Right atrium auricular region (tissue), 2 donors: ENCODE measurements around the gene DPP6. TPM values are rescaled to one million over a fixed set of nuclear protein-coding genes. Genes with fewer than 3 reads are reported as not detected.

Experiments used
- DNase-seq: peaks from one replicate; pipeline ENCODE4 v3.0.0-alpha.2; 2019; ENCODE audit warnings: low spot score
- H3K27ac ChIP-seq, 2 donors: fragments of 200-600 bp; sonication (generic); 1 replicate in 1 of 2; 2 replicates in 1 of 2; pipeline ENCODE4 v1.5.1; 2016 to 2019
- H3K27me3 ChIP-seq, 2 donors: fragments of 200-600 bp; sonication (generic); one replicate each; pipeline versions ENCODE4 v1.5.1 to v1.6.0; 2017 to 2019
- H3K36me3 ChIP-seq: fragments of 200-600 bp; sonication (generic); one replicate; pipeline ENCODE4 v1.5.1; 2016
- H3K4me1 ChIP-seq, 2 donors: fragments of 200-600 bp; sonication (generic); one replicate each; pipeline versions ENCODE4 v1.5.1 to v1.6.0; 2017 to 2019
- H3K4me3 ChIP-seq, 2 donors: fragments of 200-600 bp; sonication (generic); 1 replicate in 1 of 2; 2 replicates in 1 of 2; pipeline ENCODE4 v1.5.1; 2017 to 2019; ENCODE audit warnings: mild to moderate bottlenecking in 1 of 2, moderate library complexity in 1 of 2
- H3K9me3 ChIP-seq, 2 donors: fragments of 200-600 bp; sonication (generic); one replicate each; pipeline ENCODE4 v1.5.1; 2019
- CTCF ChIP-seq, 2 donors: fragments of 200-600 bp; sonication (generic); IDR thresholded peaks; one replicate each; pipeline ENCODE4 v1.5.1; 2019; ENCODE audit warnings: antibody characterized with exemption in 2 of 2
- total RNA-seq, 2 donors: library from RNA; depleted of rRNA; stranded (reverse); fragments of >200 nt; gene quantifications; one replicate each; pipeline ENCODE4 v1.1.0, GENCODE V29; 2016

The DPP6 gene
- total RNA-seq, 2 donors from 2014 or later, result 0.35 to 0.85 TPM

GRCh38 chr7:154343778-154344412 is 291.7 kb downstream of the DPP6 start:
- Histone ChIP-seq H3K27me3 (no peaks in the 10 kb centered on the region), H3K4me3 (no peak overlapping the region), H3K4me1 (no peaks in the 10 kb centered on the region), H3K9me3 (no peaks in the 10 kb centered on the region), H3K27ac (no peak overlapping the region), H3K36me3 (no peaks in the 10 kb centered on the region)
- TF ChIP-seq CTCF (IDR thresholded peaks at IDR 0.05), result no peak
- no peak for DNase-seq

- TF ChIP-seq CTCF (IDR thresholded peaks at IDR 0.05), result no peak
- no peak for DNase-seq
These were observed 292.9 kb downstream of the DPP6 start for GRCh38 chr7:154345093-154345492.

GRCh38 chr7:154347700-154348266 is 295.6 kb downstream of the DPP6 start:
- DNase-seq, result no peak
- no peak overlapping the region for H3K27ac ChIP-seq
- H3K27me3 ChIP-seq, result no peaks in the 10 kb centered on the region
- no peaks in the 10 kb centered on the region for H3K36me3 ChIP-seq
- TF ChIP-seq CTCF (IDR thresholded peaks at IDR 0.05), result no peak
- H3K4me1 ChIP-seq, result no peaks in the 10 kb centered on the region
- H3K9me3 ChIP-seq, result no peaks in the 10 kb centered on the region
- H3K4me3 ChIP-seq, result no peak overlapping the region

More at GRCh38 chr7:154345093-154345492, 292.9 kb downstream of the DPP6 start:
- H3K36me3 ChIP-seq, result no peaks in the 10 kb centered on the region
- H3K27me3 ChIP-seq, result no peaks in the 10 kb centered on the region
- no peaks in the 10 kb centered on the region for H3K4me1 ChIP-seq
- no peaks in the 10 kb centered on the region for H3K9me3 ChIP-seq
- H3K27ac ChIP-seq, result no peak overlapping the region
- no peak overlapping the region for H3K4me3 ChIP-seq

GRCh38 chr7:154350892-154351291 is 298.7 kb downstream of the DPP6 start:
- no peak for TF ChIP-seq CTCF (IDR thresholded peaks at IDR 0.05)
- H3K4me1 ChIP-seq, result no peaks in the 10 kb centered on the region
- H3K27ac ChIP-seq, result no peak overlapping the region
- peaks cover 0 to 9% of the 10 kb centered on the region in 2 donors for H3K9me3 ChIP-seq
- no peak overlapping the region for H3K4me3 ChIP-seq
- H3K36me3 ChIP-seq, result no peaks in the 10 kb centered on the region
- no peaks in the 10 kb centered on the region for H3K27me3 ChIP-seq
- DNase-seq, result no peak

- Histone ChIP-seq H3K9me3 (peaks cover 0 to 9% of the 10 kb centered on the region in 2 donors), H3K27me3 (no peaks in the 10 kb centered on the region), H3K4me1 (no peaks in the 10 kb centered on the region), H3K27ac (no peak overlapping the region), H3K4me3 (no peak overlapping the region), H3K36me3 (no peaks in the 10 kb centered on the region)
- no peak for DNase-seq
- no peak for TF ChIP-seq CTCF (IDR thresholded peaks at IDR 0.05)
These were observed 301.2 kb downstream of the DPP6 start for GRCh38 chr7:154353355-154353767.

GRCh38 chr7:154364170-154364569 is 312.0 kb downstream of the DPP6 start:
- Histone ChIP-seq H3K36me3 (no peaks in the 10 kb centered on the region), H3K4me1 (no peaks in the 10 kb centered on the region), H3K27me3 (no peaks in the 10 kb centered on the region), H3K4me3 (no peak overlapping the region), H3K9me3 (no peaks in the 10 kb centered on the region), H3K27ac (no peak overlapping the region)
- no peak for DNase-seq
- no peak for TF ChIP-seq CTCF (IDR thresholded peaks at IDR 0.05)
